HG02759 (cell line): ENCODE measurements around the gene TIMD4.
"Not testable (repeated sequence)": the region's sequence is repeated elsewhere in the genome, so short reads cannot be mapped to it uniquely, and the experiment has no call there.

Source experiments
- ATAC-seq: cut with Tn5 transposase; IDR thresholded peaks from one replicate; pipeline ENCODE4 v1.9.1; 2021; ENCODE audit warnings: mild to moderate bottlenecking, moderate library complexity; ENCODE audit not compliant: unreplicated experiment

Gene TIMD4

GRCh38 chr5:156963125-156963524 is at the start of gene TIMD4:
TSS of gene TIMD4 (minus strand) at chr5:156963226. CDS start at chr5:156963198, 28 bp downstream.
- ATAC-seq = no peak

GRCh38 chr5:157006262-157006661 is 43.2 kb upstream of the TIMD4 start:
- ATAC-seq = no peak

- no peak for ATAC-seq
Observed at GRCh38 chr5:157004893-157005551, 42.0 kb upstream of the TIMD4 start.

- no peak for ATAC-seq
Observed at GRCh38 chr5:156991714-156992113, 28.7 kb upstream of the TIMD4 start.

GRCh38 chr5:156984064-156984463 is 21.0 kb upstream of the TIMD4 start:
- no peak for ATAC-seq

GRCh38 chr5:156981481-156981880 is 18.5 kb upstream of the TIMD4 start:
- no peak for ATAC-seq

GRCh38 chr5:156974328-156974727 is 11.3 kb upstream of the TIMD4 start:
- ATAC-seq = no peak

GRCh38 chr5:156971848-156972525 is 9.0 kb upstream of the TIMD4 start:
- no peak for ATAC-seq

GRCh38 chr5:156971415-156971814 is 8.4 kb upstream of the TIMD4 start:
- ATAC-seq = no peak

- not testable (repeated sequence) for ATAC-seq
Observed at GRCh38 chr5:156967386-156967785, 4.4 kb upstream of the TIMD4 start.

- ATAC-seq = no peak
Observed at GRCh38 chr5:156956321-156956720, 6.7 kb downstream of the TIMD4 start.

GRCh38 chr5:156951359-156951758 is 11.7 kb downstream of the TIMD4 start:
- ATAC-seq = no peak

- ATAC-seq = no peak
Observed at GRCh38 chr5:156950716-156951115, 12.3 kb downstream of the TIMD4 start.

- no peak for ATAC-seq
Observed at GRCh38 chr5:156949424-156949823, 13.6 kb downstream of the TIMD4 start.

GRCh38 chr5:156947925-156948324 is 15.1 kb downstream of the TIMD4 start:
- ATAC-seq = no peak

- ATAC-seq = peak; percentile 92
Observed at GRCh38 chr5:156942064-156942463, 21.0 kb downstream of the TIMD4 start.

GRCh38 chr5:156940462-156940861 is 22.6 kb downstream of the TIMD4 start:
- ATAC-seq = not testable (repeated sequence)

- no peak for ATAC-seq
Observed at GRCh38 chr5:156936972-156937371, 26.1 kb downstream of the TIMD4 start.

- ATAC-seq = peak; percentile 54
Observed at GRCh38 chr5:156934450-156935211, 28.4 kb downstream of the TIMD4 start.

- no peak for ATAC-seq
Observed at GRCh38 chr5:156929366-156929948, 33.6 kb downstream of the TIMD4 start.

- ATAC-seq = no peak
Observed at GRCh38 chr5:156927545-156927944, 35.5 kb downstream of the TIMD4 start.
